IPS-NIHi7 (cell line): ENCODE measurements around the gene TJP3.
"Not testable (repeated sequence)": the region's sequence is repeated elsewhere in the genome, so short reads cannot be mapped to it uniquely, and the experiment has no call there.

Source experiments
- DNase-seq: peaks from one replicate; pipeline ENCODE4 v3.0.0; 2012; ENCODE audit warnings: mixed read lengths; ENCODE audit errors: extremely low spot score

The TJP3 gene, protein sequence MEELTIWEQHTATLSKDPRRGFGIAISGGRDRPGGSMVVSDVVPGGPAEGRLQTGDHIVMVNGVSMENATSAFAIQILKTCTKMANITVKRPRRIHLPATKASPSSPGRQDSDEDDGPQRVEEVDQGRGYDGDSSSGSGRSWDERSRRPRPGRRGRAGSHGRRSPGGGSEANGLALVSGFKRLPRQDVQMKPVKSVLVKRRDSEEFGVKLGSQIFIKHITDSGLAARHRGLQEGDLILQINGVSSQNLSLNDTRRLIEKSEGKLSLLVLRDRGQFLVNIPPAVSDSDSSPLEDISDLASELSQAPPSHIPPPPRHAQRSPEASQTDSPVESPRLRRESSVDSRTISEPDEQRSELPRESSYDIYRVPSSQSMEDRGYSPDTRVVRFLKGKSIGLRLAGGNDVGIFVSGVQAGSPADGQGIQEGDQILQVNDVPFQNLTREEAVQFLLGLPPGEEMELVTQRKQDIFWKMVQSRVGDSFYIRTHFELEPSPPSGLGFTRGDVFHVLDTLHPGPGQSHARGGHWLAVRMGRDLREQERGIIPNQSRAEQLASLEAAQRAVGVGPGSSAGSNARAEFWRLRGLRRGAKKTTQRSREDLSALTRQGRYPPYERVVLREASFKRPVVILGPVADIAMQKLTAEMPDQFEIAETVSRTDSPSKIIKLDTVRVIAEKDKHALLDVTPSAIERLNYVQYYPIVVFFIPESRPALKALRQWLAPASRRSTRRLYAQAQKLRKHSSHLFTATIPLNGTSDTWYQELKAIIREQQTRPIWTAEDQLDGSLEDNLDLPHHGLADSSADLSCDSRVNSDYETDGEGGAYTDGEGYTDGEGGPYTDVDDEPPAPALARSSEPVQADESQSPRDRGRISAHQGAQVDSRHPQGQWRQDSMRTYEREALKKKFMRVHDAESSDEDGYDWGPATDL

GRCh38 chr19:3708207-3708931 is at the start of gene TJP3:
Gene TJP3, plus strand, starts transcription at chr19:3708384. Its CDS starts 20,049 bp downstream, at chr19:3728433.
- DNase-seq: no peak

GRCh38 chr19:3658870-3659745 is 49.1 kb upstream of the TJP3 start:
- DNase-seq: no peak

GRCh38 chr19:3659746-3660112 is 48.5 kb upstream of the TJP3 start:
- DNase-seq: no peak

GRCh38 chr19:3660493-3661219 is 47.5 kb upstream of the TJP3 start:
- no peak for DNase-seq

GRCh38 chr19:3661284-3662238 is 46.6 kb upstream of the TJP3 start:
- DNase-seq: no peak

GRCh38 chr19:3663838-3664237 is 44.3 kb upstream of the TJP3 start:
- no peak for DNase-seq

GRCh38 chr19:3664879-3665642 is 43.1 kb upstream of the TJP3 start:
- no peak for DNase-seq

GRCh38 chr19:3665681-3666544 is 42.3 kb upstream of the TJP3 start:
- DNase-seq: peak; percentile 92

GRCh38 chr19:3666545-3666856 is 41.7 kb upstream of the TJP3 start:
- DNase-seq: not testable (repeated sequence)

DNA sequence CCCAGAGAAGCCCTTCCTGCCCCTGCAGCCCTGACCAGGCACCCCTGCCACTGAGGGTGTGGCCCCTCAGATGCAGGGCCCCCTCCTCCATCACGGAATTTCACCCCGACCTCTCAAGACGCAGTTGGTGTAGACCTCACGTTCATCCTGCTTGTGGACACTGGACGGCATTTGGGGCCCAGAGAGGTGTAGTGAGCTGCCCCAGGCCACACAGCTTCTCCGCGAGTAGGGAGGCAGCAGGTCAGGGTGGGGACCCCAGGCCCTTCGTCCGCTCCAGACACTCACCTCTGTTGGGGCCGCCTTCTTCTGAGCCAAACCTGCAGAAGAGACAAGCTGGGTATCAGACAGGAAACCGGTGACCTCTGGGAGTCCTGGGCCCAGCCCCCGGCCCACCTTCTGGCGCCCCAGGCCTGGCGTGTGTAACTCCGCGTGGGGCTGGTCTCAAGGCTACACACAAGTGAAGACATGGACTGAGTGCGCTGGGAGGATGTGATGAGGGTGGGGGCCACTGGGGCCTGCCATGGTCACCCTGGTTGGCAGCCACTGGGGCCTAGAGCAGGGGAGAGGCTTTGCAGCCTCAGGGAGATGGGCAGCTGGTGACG is 41.0 kb upstream of the TJP3 start:
- no peak for DNase-seq

DNA sequence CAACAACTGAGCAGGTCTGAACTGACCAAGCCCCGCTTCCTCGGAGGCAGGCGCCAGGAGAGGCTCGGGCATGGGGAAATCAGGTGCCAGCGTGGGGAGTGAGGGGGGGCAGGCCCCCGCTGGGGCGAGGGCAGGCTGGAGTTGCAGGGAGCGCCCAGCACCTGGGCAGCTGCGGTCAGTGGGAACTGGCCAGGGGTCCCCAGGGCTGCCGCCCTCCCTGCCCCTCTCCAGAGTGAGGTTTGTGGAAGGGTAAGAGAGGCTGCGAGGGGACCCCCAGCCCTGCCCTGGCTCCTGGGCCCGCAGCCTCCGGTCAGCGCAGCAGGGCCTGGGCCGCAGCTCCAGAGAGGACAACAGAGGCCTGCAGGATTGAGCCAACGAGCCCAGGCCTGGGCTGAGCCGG is 40.4 kb upstream of the TJP3 start:
- no peak for DNase-seq

DNA sequence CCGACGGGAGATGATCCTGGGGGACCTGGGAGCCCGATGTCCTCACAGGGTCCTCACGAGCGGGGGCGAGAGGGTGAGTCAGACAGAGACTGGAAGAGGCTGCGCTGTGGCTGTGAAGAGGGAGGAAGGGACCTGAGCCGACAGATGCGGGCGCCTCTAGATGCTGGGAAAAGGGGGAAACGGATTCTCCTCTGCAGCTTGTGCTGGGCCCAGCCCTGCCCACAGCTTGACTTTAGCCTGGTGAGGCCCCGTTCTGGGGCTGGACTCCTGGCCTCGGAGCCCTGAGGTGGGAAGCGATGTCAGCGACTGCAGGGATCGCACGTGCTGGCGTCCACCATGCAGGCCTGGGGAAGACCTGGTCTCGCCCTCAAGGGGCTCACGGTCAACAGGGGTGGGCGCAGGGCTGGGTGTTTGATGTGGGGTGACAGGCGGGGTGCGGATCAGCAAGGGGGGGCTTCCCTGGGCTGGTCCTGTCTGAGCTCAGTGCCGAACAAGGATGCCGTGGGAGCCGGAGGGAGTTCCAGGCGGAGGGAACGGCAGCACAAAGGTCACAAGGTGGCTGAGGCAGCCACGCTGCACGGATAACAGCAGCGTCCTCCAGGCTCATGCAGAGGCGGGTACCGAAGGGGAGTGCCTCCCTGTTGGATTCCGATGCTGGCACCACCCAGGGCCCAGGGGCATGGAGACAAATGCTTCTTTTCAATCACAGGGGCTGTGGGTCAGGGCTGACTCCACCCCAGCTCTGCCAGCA is 39.7 kb upstream of the TJP3 start:
- no peak for DNase-seq

GRCh38 chr19:3669082-3669946 is 38.9 kb upstream of the TJP3 start:
- DNase-seq: no peak

DNA sequence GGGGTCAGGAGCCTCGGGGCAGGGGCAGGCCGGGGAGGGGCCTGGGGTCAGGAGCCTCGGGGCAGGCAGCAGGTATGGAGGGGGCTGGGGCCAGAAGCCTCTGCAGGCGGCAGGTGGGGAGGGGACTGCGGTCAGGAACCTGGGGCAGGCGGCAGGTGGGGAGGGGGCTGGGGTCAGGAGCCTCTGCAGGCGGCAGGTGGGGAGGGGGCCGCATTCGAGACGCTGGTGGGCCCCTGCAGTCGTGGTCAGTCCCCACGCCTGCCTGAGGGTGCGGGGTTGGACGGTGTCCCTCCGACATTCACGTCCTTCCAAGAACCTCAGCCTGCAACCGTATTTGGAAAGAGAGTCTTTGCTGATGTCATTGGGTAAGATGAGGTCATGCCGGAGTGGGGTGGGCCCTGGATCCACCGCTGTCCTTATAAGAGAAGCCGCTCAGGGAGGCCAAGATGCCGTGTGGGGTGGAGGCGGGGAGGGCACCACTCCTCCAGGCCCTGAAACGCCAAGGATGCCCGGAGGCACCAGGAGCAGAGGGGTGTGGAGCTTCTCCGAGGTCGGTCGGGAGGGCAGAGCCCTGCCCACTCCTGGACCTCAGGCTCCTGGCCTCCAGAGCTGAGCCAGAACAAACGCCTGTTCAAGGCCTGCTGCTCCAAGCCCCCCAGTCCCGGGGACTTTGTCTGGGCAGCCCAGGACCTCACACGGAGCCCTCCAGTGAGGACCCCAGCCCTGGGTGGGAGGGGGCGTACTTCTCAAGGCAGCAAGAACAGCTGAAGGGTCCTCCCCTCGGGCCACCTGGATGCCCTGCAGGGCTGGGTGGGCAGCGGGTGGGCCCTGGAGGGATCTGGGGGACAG is 38.0 kb upstream of the TJP3 start:
- DNase-seq: peak; percentile 61
